HG03378 (cell line): ENCODE results near the gene FRYL.
A peak's percentile ranks its signal among the peaks of the same experiment; 100 is the strongest.
"Not testable (repeated sequence)": the region's sequence is repeated elsewhere in the genome, so short reads cannot be mapped to it uniquely, and the experiment has no call there.

Experiments used
- ATAC-seq: cut with Tn5 transposase; IDR thresholded peaks from one replicate; pipeline ENCODE4 v1.9.1; 2021; ENCODE audit warnings: mild to moderate bottlenecking, moderate library complexity; ENCODE audit not compliant: unreplicated experiment

The FRYL gene

GRCh38 chr4:48779998-48780864, at the start of gene FRYL:
Gene FRYL (minus strand): TSS chr4:48780279. CDS start chr4:48634410, 145,869 bp downstream.
- peak; percentile 91 for ATAC-seq

- no peak for ATAC-seq
These were observed 47.5 kb upstream of the FRYL start for GRCh38 chr4:48827622-48828021.

GRCh38 chr4:48821431-48821830, 41.4 kb upstream of the FRYL start:
- not testable (repeated sequence) for ATAC-seq

GRCh38 chr4:48816971-48817370, 36.9 kb upstream of the FRYL start:
- no peak for ATAC-seq

- ATAC-seq = not testable (repeated sequence)
These were observed 36.2 kb upstream of the FRYL start for GRCh38 chr4:48816297-48816696.

GRCh38 chr4:48815483-48815882, 35.4 kb upstream of the FRYL start:
- peak; percentile 57 for ATAC-seq

GRCh38 chr4:48813964-48814363, 33.9 kb upstream of the FRYL start:
- no peak for ATAC-seq

DNA sequence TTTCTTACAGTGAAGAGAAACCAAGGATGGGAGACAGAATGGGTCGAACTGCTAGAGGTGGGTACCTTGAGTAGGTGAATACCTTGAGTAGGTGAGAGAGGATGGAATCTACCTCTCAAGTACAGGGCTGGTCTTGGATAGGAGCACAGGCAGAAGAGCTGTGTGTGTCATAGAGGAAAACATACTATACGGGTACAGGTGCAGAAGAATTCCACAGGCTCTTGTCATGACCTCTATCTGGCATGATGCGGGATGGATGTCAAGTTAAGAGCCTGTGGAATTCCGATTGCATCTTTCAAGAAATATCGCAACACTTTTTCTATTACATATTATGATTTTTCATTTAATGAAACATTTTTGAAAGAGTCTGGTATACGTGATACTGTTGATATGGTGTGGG, 32.8 kb upstream of the FRYL start:
- no peak for ATAC-seq

GRCh38 chr4:48804584-48805301, 24.7 kb upstream of the FRYL start:
- no peak for ATAC-seq

DNA sequence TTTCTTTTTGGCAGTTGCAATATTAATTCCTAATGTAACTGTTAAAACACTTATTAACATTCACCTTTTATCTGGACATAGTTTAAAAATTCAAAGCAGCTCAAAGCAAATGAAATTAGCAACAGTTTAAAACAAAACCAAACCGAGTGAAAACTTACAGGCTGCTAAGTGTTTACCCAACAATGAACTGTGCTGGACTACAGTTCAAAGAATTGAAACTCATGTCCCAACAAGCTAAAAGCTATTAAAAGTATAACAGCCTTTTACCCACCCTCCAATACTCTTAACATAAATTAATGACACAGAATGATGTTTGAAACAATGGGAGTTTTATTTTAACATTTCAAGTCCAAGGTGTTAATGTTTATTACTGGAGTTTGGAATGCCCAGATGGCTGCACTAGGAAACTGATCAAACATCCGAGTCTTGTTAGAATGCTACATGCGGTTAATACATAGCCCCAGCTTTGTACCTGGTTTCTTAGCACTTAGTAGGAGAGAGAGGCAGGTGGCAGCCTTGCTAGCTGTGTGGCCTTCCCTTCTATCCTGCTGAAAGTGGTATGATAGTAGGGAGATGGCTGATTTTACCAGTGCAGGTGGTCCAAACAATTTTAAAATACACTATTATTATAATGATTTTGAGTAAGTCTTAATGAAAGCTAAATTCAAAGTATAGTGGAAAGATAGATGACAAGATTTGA, 21.1 kb upstream of the FRYL start:
- no peak for ATAC-seq

DNA sequence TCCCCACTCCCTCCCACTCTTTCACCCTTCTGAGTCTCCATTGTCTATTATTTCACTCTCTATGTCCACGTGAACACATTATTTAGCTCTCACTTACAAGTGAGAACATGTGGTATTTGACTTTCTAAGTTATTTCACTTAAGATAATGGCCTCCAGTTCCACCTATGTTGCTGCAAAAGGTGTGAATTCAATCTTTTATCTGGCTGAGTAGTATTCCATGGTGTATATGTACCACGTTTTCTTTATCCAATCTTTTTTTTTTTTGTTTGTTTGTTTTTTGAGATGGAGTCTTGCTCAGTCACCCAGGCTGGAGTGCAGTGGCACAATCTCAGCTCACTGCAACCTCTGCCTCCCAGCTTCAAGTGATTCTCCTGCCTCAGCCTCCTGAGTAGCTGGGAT, 20.1 kb upstream of the FRYL start:
- ATAC-seq = not testable (repeated sequence)

DNA sequence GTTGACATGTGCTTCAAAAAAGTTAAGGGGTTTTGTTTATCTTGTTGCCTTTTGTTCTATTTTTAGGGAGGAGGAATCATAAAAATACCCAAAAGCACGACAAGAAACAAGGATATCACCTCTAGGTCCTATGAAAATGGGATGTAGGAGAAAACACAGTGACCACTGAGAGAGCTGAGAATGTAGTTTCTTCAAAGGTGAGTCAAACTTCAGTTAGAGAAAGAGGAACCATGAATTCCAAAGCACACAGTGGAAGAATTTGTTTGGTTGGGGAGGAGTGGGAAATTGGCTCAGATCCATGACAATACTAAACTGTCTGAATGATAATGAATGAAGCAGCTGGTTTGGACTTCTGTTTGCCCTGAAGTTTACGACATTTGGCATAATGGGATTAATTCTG, 19.1 kb upstream of the FRYL start:
- ATAC-seq = no peak

GRCh38 chr4:48798117-48798516, 18.0 kb upstream of the FRYL start:
- ATAC-seq = no peak

DNA sequence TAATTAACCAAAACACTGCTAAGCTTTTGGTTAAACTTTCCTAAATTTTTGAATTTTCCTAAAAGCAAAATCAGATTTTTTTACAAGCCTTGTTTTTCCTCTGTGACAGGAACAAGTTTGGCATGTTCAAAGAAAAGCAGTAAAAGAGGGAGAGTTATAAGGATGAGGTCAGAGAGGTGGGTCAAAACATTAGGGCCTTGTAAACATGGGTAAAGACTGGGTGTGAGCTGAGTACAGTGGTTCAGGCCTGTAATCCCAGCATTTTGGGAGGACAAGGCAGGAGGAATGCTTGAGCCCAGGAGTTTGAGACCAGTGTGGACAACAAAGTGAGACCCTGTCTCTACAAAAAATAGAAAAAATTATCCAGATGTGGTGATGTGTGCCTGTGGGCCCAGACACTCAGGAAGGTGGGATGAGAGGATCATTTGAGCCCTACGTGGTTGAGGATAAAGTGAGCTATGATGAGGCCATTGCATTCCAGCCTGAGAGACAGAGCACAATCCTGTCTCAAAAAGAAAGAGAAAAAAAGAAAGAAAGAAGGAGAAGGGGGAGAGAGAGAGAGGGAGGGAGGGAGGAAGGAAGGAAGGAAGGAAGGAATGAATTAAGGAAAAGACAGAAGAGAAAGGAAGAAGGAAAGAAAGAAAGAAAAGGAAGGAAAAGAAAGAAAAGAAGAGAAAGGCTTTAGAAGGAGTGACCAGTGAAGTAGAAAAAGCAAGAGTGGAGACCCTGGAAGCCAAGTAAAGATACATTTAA, 17.0 kb upstream of the FRYL start:
- ATAC-seq = no peak

DNA sequence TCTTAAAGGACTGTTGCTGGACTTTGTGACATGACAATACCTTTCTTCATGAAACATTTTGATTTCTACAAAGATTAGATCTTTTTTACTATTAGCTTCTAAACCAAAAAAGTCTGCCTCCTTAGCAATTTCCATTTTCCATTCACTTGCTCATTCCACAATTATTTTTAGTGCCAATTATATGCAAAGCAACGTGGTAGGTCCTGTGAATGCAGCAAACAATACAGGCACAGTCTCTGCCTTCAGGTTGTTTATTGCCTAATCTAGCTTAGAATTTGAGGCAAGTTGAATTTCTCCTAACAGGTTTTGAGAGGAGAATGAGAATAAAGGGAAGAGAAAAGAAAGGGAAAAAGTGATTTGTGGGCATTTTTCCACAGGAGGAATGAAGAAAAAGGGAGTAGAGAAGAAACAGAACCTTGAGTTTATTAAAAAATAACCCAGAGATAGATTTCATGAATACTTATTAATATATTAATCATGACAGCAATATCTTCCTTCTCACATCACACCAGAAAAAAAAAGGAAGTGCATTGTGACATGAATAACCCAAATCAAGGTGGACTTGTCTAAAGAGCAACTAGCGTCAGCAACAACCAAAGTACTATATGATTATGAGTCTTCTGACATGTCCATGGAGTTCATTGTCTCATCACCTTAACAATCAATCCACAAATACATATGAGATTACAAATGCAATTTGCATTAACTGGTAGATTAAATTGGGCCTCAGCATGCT, 16.3 kb upstream of the FRYL start:
- no peak for ATAC-seq

- no peak for ATAC-seq
These were observed 15.0 kb upstream of the FRYL start for GRCh38 chr4:48795108-48795507.

DNA sequence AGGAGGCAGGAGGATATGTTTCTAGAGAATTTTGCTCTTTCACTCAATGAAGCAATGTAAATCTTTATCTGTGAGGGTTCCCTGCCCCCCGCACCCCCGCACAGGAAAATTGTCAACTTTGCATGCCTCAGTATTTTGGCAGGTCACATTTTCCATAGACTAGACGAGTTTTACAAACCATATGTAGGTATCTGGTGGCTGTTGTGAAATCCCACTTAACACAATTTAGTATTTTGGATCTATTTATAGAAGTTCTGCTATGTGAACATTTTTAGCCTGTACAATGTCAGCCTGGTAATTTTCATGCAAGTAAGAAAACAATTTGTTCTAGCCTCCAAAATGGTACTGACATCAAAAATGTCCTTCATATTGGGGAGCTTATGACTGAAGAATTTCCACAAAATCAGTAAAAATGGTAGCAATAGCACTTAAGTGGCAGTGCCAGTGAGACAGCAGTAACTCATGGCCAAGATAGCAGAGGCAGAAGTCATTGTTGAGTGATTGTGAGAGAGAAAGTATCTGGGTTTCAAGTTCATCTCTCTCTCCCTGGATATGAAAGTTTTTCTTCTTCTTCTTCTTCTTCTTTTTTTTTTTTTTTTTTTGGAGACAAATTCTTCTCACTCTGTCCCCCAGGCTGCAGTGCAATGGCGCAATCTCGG, 12.4 kb upstream of the FRYL start:
- ATAC-seq = no peak

- ATAC-seq = no peak
These were observed 11.2 kb upstream of the FRYL start for GRCh38 chr4:48791313-48791712.

DNA sequence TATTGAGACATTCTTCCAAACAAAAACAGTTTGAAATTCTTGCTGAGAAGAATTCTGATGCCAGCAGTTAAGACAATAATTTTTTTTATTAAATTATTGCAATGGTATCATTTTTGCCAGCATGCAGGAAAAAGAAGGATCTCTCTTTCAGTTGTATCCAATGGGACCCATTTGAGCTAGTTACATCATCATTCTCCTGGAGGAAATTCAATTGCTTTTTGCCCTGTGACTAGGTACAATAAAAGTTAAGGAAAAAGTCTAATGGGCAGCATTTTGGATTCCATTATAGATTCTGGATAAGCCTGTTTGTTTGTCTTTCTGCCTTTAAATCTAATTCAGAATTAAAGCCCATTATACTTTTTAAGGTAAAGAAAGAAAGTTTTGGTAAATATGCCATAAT, 10.5 kb upstream of the FRYL start:
- ATAC-seq = no peak

- no peak for ATAC-seq
These were observed 7.0 kb upstream of the FRYL start for GRCh38 chr4:48787056-48787455.
